ENCODE measurements around the gene MRPL55. TPM values are rescaled to one million over a fixed set of nuclear protein-coding genes. Genes with fewer than 3 reads are reported as not detected.

Gene MRPL55
- total and polyA plus RNA-seq, 2 of the 13 experiments (the other 11 are each of a cell fraction or from before 2014, with no cell fraction given): 58.6 to 92.9 TPM

GRCh38 chr1:228109073-228109961 is at the start of gene MRPL55 (continued):
- TF ChIP-seq ZBTB40 (IDR thresholded peaks at IDR 0.05): no peak
- peak; percentile 68; the same call in 1 of the 2 replicates for TF ChIP-seq ZBTB40 (CRISPR knock-in tag; IDR thresholded peaks at IDR 0.05)
- peak; percentile 24; the same call in 1 of the 2 replicates for TF ChIP-seq PCBP1 (IDR thresholded peaks at IDR 0.05; ENCODE audit: borderline replicate concordance, low read depth, low read length)
- no peak for TF ChIP-seq FOXA1 (IDR thresholded peaks at IDR 0.05)
- 0 out of 2 replicates have a peak, but pooled peaks have one; percentile 40 for TF ChIP-seq FOXA1 (CRISPR knock-in tag; IDR thresholded peaks at IDR 0.05)
- peak; percentile 83; the same call in 1 of the 2 replicates for TF ChIP-seq ZFP91 (CRISPR knock-in tag; IDR thresholded peaks at IDR 0.05; ENCODE audit: borderline replicate concordance)
- TF ChIP-seq ZNF562 (CRISPR knock-in tag; IDR thresholded peaks at IDR 0.05; ENCODE audit: borderline replicate concordance): no peak
- TF ChIP-seq ZNF598 (CRISPR knock-in tag; IDR thresholded peaks at IDR 0.05; ENCODE audit: borderline replicate concordance): 0 out of 2 replicates have a peak, but pooled peaks have one; percentile 63
- TF ChIP-seq CBX1 (IDR thresholded peaks at IDR 0.05; ENCODE audit: low read depth): peak; percentile 69
- 0 out of 2 replicates have a peak, but pooled peaks have one; percentile 11 for TF ChIP-seq ZKSCAN8 (CRISPR knock-in tag; IDR thresholded peaks at IDR 0.05; ENCODE audit: borderline replicate concordance)
- no peak for TF ChIP-seq ZNF615 (CRISPR knock-in tag; IDR thresholded peaks at IDR 0.05; ENCODE audit: borderline replicate concordance)
- TF ChIP-seq ZNF614 (CRISPR knock-in tag; IDR thresholded peaks at IDR 0.05; ENCODE audit: borderline replicate concordance): peak; percentile 75; the same call in 1 of the 2 replicates
- TF ChIP-seq ATAD3A (CRISPR knock-in tag; IDR thresholded peaks at IDR 0.05): no peak
- TF ChIP-seq PHF5A (CRISPR knock-in tag; IDR thresholded peaks at IDR 0.05; ENCODE audit: low read depth, unreplicated experiment): peak; percentile 75
- TF ChIP-seq TCF12 (IDR thresholded peaks at IDR 0.05): no peak
- TF ChIP-seq TCF12 (CRISPR knock-in tag; IDR thresholded peaks at IDR 0.05): no peak
- peak; percentile 84 for TF ChIP-seq CEBPB (IDR thresholded peaks at IDR 0.05; ENCODE audit: borderline replicate concordance, low read depth, low read length)

All from HepG2 (cell line).